ENCODE data around the gene GDF2.

The GDF2 gene

DNA sequence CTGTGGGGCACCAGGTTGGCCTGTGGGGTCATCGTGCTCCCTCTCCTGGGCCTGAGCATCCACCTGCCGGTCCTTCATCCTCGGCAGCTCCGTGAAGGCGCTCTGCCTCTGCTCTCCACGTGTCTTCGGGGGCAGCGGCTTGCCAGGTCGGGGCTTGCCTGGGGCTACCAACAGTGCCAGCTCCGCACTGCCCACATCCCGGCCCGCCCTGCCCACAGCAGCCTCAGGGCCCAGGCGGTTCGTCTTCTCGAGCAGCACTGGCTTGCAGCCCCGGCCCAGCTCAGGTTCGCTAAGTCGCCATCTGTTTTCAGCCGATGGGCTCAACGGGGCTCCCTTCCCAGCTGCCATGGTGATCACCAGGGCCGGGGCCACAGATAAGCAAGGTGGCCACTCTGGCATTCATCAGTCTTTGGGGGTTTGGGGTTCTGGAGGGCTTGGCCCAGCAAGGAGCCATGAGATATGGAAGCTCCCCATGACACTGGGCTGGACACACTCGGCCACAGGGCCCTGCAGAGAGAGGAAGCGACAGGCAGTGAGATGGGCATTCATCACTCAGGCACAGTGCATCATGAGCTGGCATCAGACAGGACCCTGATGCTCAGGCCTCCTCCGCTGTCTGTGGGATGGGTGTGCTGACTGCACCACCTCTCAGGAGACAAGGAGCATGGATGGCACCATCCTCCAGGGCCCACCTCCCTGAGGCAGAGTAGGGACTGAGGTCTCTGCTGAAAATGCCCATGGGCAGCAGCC lies 46.4 kb downstream of the GDF2 start:
- FAIRE-seq (no peak), DNase-seq (ENCODE audit: low spot score) (no peak)

DNA sequence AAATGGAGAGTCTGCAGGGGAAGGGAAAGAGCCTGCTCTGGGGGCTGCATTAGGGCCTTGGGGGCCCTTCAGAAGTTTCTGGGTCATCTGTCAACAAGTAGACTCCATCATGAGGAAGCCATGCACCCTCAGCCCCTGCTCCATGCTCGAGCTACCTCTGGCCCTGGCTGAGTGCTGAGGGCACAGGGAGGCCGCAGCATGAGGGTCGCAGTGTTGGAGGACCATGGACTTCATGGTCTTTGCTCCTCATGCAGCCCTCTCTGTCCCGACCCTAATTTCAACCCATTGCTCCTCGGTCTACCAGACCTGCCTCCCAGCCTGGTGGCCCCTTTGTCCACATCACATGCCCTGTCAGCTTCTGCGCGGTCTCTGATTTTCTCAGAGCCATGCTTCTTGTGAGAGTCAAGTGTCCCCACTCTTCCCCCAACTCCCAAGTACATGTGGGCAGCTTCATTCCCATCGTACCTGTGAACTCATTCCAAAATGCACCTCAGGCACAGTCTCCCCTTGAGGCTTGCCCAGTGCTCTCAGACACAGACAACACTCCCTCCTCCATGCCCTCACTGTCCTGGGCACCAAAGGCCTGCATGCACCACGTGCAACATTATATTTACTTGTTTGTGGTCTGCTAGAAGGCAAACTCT lies 47.1 kb downstream of the GDF2 start:
- FAIRE-seq, result no peak
- DNase-seq (ENCODE audit: low spot score), result no peak

DNA sequence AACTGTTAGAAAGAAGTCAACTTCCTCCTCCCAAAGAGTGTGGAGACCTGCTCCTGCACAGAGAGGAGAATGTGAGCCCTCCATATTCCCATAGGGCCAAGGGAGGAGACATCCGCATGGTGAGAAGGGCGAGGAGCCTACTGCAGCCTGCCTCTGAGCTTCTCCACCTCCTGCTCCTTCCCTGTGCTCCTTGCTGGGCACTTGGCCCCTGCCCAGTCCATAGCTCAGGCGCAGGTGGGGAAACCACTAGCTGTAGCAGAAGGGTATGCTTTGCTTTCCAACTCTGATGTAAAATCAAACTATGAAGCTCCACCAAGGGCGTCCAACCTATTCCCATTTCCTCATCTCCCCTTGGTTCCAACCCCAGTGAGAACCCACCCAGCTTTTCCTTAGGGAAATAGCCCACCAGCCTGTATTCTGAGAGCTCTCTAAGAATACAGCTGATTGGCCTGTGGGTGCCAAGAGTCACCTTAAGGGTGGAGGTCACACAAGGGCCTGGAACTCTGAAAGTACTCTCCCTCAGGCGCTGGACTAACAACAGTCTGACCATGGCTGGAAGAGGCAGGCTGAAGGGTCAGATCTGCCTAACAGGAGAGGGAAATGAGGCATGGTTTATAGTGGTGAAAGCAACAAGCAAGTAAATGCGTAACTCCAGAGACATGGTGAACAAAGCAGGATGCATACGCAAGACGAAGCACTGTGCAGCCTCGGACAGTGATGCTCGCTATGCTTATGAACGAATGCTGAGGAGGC lies 47.9 kb downstream of the GDF2 start:
- DNase-seq (ENCODE audit: low spot score) (no peak), FAIRE-seq (no peak)

DNA sequence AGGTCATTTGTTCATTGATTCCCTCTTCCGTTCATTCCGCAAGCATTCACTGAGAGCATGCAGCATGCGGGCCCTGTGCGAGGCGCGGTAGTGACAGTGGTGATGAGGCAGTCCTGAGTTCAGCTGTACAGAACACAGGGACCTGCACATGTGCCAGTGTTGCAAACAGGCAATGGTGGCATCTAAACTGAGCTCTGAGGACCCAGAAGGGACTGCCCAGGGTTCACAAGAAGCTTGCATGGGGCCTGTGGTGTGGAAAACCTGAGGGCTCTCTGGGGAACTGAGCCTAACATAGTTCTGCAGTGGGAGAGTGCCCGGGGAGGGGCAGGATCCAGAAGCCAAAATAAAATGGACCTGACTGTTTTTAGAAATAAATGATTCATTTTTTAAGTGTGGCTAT lies 48.6 kb downstream of the GDF2 start:
- FAIRE-seq, result no peak

DNA sequence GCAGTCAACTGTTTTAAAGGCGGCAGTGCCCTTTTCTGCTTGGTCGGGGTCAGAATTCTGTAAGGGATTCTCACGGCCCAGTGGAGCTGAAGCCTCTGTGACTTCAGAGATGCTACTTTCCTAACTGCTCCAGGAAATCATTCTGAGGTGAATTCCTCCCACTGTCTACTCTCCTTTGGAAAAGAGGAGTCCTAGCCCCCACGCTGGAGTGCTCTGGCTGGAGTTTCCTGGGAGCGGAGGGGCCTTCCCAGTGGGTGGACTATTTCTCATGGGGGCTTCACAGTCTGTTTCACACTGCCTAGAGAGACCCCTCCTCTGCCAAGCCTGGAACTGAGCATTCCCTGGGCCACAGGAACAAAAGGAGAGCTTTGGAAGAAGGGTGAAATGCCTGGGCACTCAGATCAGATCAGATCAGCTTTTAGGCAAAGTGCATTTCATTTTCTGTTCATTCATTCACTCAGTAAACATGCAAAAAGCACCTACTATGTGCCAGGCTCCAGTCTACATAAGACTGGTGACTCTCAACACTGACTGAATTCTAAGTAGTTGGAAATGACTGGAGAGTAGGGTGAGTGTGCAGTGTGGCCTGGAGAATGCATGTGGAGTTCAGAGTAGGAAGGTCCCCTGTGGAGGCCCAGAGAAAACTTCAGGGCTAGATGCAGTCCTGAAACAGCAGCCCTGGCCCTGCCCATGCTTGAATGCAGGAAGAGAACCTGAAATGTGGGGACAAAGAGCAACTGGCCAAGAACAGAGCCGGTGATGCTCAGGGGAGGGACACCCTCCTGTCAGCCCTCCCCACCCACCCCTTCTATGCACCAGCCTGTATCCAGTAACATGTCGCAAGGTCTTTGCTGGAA lies 49.6 kb downstream of the GDF2 start:
- FAIRE-seq (no peak), DNase-seq (ENCODE audit: low spot score) (no peak)

More for the DNA sequence above, 48.6 kb downstream of the GDF2 start:
- no peak for DNase-seq (ENCODE audit: low spot score)

DNA sequence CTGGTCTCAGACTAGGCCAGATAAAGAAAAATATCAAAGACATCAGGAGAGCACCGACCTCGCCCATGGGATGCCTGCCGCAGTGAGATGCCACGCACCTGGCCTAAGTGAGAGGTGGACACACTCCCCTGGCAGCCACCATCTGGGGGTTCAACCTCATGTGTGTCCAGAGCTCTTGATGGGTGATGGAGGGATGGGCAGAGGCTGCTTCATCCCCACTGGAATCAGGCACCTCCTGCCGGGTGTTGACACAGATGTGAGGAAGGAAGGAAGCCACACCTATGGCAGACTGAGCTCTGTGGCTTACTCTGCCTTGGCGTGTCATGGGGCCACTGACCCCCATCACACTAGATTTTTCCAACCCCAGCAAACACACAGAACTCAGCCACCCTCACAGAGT lies 50.5 kb downstream of the GDF2 start:
- FAIRE-seq (no peak), DNase-seq (ENCODE audit: low spot score) (no peak)

DNA sequence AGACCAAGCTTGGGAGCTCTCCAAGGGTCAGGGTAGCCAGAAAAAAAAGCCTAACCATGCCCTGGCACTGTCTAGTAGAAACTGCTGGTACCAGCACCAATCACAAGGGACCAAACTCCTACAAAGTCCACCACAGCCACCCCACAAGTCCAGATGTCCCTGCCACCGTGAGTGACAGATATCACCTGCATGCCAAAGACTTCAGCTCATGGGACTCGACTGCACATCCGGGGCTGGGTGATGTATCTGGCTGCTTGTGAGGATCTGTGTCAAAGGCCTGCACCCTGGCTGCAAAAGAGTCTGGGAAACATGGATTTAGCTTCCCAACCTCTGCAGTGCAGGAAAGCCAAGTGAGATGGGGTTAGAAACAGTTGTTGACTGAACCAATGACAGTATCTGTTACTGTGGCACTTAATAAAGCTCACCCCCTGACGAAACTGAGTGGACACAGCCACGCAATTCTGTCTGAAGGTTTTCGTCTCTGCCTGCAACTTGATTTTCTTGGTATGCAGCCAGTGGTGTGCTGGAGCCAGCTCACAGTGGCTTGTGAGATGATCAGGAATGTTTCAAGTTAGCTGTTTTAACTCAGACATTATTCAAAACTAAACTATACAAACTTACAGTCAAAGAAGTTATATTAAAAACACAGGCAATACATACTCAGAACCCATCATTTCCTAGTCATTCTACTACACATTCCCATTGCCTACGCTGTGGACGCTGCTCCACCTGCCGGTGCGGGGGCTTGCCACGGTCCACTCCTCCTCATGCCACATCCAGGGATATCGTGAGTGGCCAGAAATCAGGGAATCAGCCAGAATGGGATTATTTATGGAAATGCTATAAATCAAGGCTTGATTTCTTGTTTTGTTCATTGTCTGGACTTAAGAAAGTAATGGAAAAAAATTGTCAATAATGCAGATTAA lies 52.6 kb downstream of the GDF2 start:
- DNase-seq (ENCODE audit: low spot score) (no peak), FAIRE-seq (no peak)

DNA sequence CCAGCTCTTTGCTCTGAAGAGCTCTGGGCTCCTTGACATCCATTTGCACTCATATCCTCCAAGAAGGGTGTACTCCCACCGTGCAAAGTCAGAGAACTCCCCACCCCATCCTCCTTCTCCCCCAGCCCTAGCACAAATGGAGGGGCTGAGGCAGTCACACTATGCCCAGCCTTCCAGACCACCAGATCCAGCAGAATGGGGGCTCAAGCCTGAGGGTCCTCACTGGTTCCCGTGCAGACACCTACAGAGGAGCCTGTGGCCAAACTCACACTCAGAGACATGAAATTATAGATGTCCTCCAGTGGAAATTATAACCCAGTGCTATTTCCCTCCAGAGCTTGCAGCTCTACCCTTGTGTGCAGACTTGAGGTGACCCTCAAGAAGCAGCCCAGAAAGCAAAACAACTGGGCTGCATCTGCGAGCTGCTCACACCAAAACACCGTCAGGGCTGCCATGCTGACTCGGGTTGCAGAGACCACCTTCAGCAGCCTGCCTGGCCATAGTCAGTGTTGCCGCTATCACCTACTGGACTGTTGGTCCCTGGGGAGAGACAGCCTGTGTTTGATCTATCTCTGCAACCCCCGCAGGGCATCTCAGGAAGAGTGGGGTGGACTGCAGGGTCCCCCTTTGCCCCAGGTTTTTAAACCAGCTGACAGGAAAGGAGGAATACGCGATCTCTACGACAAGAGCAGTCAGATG lies 54.4 kb downstream of the GDF2 start:
- no peak for FAIRE-seq
- DNase-seq (ENCODE audit: low spot score), result no peak
